GM15510 (cell line): ENCODE data around the gene MYLK4.
A peak's percentile ranks its signal among the peaks of the same experiment; 100 is the strongest.

Source experiments
- POLR2A ChIP-seq: IDR thresholded peaks from 3 replicates; pipeline ENCODE4 v1.6.1; 2011; ENCODE audit warnings: borderline replicate concordance; ENCODE audit not compliant: insufficient read length; ENCODE audit errors: extremely low read depth

MYLK4 gene

DNA sequence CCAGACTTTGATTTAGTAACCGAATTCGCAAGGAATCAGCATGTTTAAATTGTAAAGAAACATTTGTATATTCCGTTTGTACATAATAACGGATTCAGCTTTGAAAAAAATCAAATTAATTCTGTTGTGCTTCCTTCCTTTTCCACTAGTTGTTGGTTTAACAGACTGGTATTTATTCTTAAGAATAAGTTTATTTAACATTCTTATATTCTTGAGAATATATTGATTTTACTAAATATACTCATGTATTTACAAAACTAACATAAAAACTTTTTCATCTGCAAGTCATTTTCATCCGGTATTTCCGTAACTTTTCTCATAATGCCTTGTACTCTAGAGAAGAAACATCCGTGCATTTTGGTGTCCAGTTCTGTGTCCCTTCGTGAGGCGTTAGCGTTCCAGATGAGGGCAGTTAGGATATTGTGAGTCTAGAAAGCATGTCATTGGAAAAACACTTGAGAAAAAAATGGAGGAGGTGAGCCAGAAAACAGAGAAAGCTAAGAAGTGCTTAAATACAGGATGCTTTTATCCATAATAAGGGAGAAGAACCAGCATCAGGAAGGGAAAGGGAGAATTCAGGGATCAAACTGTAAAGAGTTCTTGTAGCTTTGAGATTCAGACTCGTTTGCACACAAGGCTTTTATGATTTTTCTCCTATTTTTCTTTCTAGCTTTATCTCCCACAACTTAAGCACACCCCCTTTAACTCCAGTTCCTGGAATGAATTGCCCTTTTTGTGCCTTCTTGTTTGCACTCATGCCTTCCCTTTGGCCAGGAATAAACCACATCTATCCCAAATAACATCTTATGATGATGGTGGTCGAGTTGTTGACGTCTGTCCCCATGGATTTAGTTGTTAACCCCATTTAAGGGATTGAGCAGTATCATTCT, 16.3 kb upstream of the MYLK4 start:
- no peak for TF ChIP-seq POLR2A

DNA sequence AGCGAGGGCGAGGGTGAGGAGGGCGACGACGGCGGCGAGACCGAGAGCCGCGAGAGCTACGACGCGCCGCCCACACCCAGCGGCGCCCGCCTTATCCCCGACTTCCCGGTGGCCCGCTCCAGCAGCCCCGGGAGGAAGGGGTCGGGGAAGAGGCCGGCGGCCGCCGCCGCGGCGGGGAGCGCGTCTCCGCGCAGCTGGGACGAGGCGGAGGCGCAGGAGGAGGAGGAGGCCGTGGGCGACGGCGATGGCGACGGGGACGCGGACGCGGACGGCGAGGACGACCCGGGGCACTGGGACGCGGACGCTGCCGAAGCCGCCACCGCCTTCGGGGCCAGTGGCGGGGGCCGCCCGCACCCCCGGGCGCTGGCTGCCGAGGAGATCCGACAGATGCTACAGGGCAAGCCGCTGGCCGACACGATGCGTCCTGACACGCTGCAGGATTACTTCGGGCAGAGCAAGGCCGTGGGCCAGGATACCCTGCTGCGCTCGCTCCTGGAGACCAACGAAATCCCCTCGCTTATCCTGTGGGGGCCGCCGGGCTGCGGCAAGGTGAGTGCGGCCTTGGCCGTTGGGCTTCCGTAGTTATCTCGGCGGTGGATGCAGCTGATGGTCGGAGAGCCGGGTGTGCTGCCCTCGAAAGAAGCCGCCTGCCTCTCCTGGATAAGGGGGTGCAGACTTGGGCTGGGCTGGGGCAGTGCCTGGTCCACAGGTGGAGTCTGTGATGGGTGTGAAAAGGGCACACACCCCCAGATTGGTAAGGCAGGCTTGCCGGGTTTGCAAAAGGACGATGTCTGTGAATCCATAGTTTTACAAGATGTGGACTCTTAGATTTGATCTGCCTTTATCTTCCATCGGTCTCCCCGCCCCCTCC, 15.4 kb upstream of the MYLK4 start:
- TF ChIP-seq POLR2A, result no peak

DNA sequence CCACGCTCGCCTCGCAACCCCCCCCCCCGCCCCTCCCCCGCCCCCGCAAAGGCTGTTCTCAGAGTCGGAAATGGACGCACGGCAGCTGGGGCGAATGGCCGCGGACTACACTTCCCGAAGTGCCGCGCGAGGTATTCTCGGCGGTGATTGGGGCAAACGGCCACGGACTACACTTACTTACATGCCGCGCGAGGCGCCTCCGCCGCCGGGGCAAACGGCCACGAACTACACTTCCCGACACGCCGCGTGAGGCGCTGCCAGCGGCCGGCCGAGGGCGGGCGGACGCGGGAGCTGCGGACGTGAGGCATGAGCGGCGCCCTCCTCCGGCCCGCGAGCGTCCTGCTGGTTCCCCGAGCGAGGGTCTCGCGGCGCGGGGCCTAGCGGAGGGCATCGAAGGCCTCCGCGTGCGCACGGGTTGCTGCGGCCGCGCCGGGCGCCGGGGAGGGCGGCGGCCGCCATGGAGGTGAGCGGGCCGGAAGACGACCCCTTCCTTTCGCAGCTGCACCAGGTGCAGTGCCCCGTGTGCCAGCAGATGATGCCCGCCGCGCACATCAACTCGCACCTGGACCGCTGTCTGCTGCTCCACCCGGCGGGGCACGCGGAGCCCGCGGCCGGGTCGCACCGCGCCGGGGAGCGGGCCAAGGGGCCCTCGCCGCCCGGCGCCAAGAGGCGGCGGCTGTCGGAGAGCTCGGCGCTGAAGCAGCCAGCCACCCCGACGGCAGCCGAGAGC, 14.6 kb upstream of the MYLK4 start, which contains the start of gene WRNIP1:
Gene WRNIP1 (plus strand): TSS at position 228 of the 730 bp plus-strand sequence. CDS start 230 bp downstream, at position 458.
- peak; percentile 53 for TF ChIP-seq POLR2A

- TF ChIP-seq POLR2A, result peak; percentile 75
Observed at GRCh38 chr6:2764610-2765165, 14.0 kb upstream of the MYLK4 start.

DNA sequence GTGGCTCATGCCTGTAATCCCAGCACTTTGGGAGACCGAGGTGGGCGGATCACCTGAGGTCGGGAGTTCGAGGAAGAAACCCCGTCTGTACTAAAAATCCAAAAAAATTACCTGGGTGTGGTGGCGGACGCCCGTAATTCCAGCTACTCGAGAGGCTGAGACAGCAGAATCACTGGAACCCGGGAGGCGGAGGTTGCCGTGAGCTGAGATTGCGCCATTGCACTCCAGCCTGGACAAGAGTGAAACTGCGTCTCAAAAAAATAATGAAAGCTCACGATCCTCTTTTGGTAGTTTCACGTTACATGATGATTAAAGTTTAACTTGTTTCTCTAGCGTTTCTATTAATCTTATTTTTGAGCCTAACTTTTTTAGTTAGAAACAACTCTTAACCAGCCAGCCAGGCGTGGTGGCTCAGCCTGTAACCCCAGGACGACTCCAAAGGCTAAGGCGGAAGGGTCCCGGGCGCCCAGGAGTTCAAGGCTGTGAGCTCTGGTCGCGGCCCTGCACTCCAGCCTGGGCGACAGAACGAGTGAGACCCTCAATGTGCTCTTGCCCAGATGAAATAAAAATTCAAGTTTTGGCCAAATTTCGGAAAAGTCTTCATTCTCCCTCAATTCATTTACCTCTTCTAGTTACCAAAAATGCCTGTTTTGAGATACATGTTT, 13.3 kb upstream of the MYLK4 start:
- TF ChIP-seq POLR2A, result no peak

GRCh38 chr6:2763345-2763841, 12.7 kb upstream of the MYLK4 start:
- TF ChIP-seq POLR2A, result no peak

DNA sequence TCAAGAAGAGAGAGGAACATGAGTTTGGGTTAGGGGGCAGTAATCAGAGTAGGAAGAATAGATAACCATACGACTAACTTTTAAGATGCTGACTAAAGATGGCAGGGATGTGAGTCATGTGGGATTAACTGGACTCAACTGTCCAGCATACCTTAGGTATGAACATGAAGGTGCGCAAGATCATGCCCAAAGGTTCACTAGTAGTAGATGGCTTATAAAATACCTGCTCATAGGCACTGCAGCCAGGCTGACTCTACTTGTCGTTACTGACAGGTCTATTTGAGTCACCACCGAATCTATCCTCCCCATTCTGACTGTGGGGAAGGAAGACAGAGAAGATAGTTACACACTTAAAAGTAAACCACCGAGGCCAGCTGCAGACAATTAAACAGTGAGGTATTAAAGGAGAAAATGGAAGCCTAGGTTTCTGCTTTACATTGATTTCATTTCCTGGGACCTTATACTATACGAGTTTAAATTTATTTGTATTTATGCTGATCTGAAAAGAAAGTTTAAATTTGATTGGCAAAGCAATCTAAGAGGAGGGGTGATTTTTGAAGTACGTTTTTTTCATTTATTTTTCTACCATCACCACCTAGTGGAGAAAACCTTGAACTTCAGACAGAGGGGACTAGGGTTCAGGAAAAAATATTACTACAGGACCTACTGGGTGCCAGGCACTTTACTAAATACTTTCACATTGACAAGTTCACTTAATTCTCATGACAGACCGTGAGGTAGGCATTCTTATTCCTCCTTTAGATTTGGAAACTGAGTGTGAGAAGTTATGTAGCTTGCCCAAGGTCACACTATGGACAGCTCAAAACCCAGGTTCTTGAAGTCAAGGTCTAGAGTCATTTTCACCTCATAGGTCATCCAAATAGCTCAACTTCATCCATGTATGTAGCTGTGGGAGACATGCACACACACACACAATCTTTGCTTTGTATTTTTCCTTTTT, 10.4 kb upstream of the MYLK4 start:
- TF ChIP-seq POLR2A, result no peak

DNA sequence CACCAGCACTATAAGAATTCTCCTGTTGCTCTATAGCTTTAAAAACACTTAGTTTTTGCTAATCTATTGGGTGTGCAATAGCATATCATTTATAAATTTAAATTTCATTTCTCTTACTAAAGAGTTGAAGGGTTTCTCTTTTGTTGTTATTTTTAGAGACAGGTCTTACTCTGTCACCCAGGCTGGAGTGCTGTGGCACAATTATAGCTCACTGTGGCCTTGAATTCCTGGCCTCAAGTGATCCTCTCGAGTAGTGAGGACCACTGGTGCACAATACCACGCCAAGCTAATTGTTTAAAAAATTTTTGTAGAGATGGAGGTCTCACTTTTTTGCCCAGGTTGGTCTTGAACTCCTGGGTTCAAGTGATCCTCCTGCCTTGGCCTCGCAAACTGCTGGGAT, 8.3 kb upstream of the MYLK4 start:
- no peak for TF ChIP-seq POLR2A

DNA sequence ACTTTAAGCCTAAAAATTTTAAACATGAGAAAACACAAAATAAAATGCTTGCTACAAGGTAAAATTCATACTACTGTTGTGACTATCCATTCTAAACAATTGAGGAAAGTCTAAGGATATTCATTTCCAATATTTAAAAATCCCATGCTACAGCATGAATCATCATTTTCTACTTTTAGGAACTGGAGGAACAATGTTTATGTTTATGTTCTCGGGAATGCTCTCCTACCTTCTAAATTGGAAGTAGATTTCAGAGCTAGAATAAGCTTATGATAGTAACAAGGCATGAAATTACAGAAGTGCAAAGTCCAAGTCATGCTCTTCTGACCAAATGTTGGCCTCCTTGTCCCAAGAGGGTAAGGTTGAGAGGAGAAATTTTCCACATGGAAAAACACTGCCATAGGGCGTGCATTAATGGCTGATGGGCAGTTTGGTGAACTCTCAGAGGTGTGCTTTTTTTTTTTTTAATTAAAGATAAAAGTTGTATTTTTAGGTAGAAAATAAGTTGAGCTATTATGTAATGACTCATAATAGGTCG, 6.0 kb upstream of the MYLK4 start:
- no peak for TF ChIP-seq POLR2A

DNA sequence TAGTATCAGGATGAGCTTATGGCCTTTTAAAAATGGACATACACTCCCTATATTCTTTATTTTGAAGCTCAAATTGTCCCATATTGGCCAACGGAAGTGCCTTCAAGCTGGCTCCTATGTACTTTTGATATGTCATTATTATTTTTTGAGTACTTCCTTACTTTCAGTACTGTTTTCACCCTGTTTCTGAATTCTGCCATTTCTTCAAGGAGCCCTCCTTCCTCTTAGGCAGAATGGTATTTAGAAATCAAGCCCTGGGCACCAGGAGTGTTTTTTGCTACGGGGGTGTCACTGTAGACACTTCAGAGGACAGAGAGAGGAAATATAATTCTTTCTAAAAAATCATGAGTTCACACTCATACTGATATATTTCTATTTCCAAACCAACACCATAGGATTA, 5.5 kb upstream of the MYLK4 start:
- TF ChIP-seq POLR2A, result no peak

GRCh38 chr6:2755456-2755855, 4.7 kb upstream of the MYLK4 start:
- TF ChIP-seq POLR2A, result no peak

GRCh38 chr6:2754911-2755310, 4.2 kb upstream of the MYLK4 start:
- TF ChIP-seq POLR2A, result no peak
